Amniotic stem cell (primary cell): Measurements from ENCODE around the gene WNT16.
"Not testable (repeated sequence)": the region's sequence is repeated elsewhere in the genome, so short reads cannot be mapped to it uniquely, and the experiment has no call there.

Source experiments
- DNase-seq: peaks from one replicate; lab custom pipeline; 2025; lab: John Stamatoyannopoulos, UW

The WNT16 gene

GRCh38 chr7:121328508-121329190 is at the start of gene WNT16:
Gene WNT16, plus strand, starts transcription at chr7:121329000. Its CDS starts 293 bp downstream, at chr7:121329293.
- no peak for DNase-seq

DNA sequence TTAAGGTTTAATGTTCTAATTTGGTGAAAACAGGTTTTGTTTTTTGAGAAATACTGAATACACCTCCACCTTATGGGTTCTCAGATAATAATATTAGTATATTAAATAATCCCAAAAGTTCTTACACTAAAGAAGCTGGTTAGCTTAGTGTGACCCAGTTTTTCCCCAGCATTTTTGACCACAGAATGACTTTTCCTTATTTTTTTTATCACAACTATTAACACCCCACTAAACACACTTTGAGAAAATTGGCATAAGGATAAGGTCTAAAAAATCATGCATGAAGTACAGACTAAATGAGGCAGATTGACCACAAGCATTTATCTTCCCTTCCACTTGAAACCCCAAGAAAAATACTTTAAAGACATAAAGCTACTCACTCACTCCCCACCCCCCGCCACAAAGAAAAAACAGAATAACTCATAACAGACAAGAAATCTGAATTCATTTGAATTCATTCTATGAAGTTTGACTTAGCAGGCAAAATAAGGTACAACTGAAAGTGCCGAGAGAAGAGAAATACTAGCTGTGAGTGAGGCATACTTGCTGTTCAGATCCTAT is 49.7 kb upstream of the WNT16 start:
- DNase-seq, result no peak

DNA sequence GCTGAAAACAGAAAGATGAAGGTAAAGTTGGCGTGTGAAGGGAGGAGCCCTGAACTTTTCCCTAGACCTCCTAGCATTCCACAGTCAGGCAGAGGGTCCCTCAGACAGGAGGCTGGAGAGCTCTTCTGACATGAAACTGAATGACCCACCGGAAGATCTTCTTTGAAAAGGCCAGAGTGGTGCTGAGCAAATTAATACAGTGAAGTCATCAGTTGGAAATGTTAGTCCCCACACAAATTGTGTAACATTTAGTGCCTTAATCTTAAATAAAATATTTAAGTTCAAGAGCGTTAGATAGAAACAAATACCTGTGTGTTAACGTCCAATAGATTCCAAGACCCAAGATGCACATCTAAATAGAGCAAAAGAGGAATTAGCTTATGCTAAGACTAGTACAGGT is 49.0 kb upstream of the WNT16 start:
- DNase-seq, result no peak

DNA sequence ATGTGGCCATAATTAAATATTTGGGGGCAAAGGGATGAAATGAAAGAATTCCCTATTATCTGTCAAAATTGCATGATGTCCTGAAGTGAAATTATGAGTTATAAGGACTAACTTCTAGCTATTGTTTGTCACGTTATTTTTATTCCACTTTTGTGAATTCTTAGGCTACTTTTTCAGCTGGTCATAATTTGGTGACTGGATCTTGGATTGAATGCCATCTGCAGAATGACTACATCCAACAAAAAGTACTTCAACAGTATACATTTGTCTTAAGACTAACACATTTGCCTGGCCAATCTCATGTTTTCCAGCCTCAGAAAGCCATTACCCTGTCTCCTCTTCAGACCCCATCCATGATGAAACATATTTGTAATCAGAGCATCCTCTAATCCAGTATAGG is 48.1 kb upstream of the WNT16 start:
- DNase-seq, result no peak

GRCh38 chr7:121282129-121282528 is 46.7 kb upstream of the WNT16 start:
- DNase-seq, result no peak

DNA sequence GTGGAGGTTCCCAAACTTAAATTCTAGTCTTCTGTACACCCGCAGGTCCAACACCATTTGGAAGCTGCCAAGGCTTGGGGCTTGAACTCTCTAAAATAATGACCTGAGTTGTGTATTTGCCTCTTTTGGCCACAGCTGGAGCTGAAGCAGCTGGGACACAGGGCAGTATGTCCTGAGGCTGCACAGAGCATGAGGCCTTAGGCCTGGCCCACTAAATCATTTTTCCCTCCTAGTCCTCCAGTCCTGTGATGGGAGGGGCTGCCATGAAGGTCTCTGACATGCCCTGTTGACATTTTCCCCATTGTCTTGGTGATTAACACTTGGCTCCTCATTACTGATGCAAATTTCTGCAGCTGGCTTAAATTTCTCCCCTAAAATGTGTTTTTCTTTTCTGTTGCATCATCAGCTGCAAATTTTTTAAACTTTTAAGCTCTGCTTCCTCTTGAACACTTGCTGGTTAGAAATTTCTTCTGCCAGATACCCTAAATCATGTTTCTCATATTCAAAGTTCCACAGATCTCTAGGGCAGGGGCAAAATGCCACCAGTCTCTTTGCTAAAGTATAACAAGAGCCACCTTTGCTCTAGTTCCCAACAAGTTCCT is 43.6 kb upstream of the WNT16 start:
- DNase-seq, result no peak

GRCh38 chr7:121286186-121286585 is 42.6 kb upstream of the WNT16 start:
- no peak for DNase-seq

- DNase-seq, result no peak
Observed at GRCh38 chr7:121286742-121287734, 41.8 kb upstream of the WNT16 start.

- DNase-seq, result no peak
Observed at GRCh38 chr7:121288894-121289293, 39.9 kb upstream of the WNT16 start.

DNA sequence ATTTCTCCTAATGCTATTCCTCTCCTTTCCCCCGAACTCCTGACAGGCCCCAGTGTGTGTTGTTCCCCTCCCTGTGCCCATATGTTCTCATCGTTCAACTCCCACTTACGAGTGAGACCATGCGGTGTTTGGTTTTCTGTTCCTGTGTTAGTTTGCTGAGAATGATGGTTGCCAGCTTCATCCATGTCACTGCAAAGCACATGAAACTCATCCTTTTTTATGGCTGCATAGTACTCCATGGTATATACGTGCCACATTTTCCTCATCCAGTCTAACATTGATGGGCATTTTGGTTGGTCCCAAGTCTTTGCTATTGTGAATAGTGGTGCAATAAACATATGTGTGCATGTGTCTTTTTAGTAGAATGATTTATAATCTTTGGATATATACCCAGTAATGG is 38.9 kb upstream of the WNT16 start:
- DNase-seq, result not testable (repeated sequence)

DNA sequence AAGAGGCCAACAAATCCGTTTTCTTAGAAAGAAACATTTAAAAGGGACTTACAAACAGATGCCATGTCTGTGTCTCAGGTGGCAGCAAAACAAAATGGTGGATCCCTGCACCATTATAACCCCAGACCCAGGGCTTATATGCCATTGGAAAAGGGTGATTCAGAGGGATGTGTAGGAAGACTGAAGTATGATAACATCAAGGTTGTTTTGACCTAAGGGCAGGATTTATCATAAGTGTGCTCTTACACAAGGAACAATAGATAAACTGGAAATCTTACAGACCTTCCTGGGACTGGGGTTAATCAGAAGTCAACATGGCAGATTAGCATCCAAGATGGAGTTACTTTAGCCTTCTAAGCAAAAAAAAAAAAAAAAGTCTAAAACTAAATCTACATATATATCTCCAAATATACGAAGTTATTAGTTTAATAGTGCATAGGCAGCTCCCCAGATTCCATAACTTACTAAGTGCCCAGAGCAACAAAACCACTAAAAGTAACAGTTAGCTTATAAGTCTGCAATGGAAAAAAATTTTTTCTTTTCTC is 34.3 kb upstream of the WNT16 start:
- DNase-seq, result no peak

- DNase-seq, result no peak
Observed at GRCh38 chr7:121297843-121298242, 31.0 kb upstream of the WNT16 start.

DNA sequence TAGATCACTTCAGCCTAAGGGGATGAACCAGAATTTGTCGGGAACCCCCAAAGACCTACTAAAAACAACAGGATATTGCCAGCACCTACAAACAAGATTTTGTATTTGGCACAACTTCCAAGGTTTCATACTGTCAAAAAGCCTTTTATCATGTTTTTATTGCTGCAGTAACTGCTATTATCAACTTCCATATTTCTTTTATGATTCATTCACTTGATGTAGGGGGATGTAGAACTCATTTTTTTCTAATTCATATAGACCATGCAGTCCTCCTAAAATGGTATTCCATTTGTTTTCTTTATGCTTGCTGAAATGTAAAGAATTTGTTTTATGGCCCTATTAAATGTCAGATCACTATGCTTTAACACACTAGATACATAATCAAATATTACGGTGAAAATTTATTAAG is 30.0 kb upstream of the WNT16 start:
- no peak for DNase-seq

GRCh38 chr7:121300685-121301420 is 27.9 kb upstream of the WNT16 start:
- no peak for DNase-seq

DNA sequence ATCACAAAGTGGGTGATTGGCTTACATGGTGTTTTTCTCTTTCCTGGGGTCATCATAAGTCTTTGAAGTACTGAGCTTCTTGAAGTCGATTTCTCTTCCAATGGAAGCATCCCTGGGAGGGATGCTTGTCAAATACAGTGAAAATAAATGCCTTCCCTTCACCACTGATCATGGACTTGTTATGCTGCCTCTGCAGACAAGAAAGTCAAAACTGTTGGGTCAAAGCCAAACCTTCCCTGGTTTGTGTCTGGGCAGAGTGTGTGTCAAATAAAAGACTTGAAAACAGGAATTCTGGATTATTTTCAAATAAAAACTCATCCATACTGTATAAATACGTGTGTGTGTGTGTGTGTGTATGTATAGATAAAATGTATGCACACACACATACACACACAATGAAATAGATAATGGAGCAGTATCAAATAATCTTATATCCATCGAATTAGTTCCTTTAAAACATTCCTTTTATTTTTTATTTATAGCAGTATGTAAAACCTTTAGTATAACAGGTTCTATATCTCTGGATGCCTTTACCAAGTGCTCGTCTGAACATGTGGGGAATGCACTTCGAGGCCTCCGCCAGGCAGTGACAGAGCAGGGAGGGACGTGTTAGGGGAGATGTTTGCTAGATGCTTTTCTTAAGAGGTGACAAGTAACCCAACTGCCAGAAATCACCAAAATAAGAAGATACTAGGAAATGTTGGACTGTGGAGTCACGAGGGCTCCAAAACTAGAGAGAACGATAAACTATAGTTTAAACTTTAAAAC is 27.2 kb upstream of the WNT16 start:
- no peak for DNase-seq

- no peak for DNase-seq
Observed at GRCh38 chr7:121302214-121302745, 26.5 kb upstream of the WNT16 start.

GRCh38 chr7:121303422-121304101 is 25.2 kb upstream of the WNT16 start:
- no peak for DNase-seq

DNA sequence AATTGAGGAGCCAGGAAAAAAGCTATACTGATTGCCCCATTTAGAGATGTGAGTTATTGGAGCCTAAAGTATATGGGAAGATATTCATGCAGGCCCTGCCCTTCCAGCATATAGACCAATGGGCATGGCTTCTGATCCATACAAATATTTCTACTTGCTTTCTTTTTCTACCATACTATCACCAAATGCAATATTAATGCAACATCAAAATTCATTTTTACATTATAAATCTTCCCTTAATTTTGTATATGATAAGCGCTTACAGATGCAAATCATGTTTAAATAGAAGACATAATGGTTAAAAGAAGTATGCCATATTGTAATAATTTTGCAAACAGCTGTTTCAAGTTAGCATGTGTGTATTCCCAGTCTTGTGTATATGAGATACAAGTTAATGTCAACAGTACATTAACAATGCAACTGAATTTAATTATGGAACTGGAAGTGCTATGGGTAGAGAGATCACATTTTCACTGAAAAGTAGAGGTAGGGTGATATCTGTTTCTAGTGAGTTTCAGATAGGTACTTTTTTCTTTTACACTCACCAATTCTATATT is 24.6 kb upstream of the WNT16 start:
- DNase-seq, result no peak

DNA sequence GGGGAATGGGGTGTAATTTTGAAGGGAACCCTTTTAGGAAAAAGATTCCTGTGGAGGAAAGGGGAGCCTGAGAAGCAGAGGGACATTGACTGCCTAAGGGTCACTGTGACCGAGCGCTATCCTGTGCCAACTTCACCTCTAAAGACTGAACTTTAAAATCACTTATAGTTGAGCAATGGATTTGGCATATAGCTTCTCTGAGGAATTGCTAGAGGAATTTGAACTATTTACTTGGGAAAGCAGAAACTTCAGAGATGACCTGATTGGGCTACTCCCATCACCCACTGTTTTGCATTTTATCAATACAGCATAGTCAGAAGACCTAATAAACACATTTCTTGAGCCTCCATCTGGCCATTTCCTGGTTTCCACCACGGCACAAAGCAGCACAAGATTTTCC is 23.7 kb upstream of the WNT16 start:
- no peak for DNase-seq
